HG02943 (cell line): ENCODE data around the gene ZFPL1.

ENCODE experiments used
- ATAC-seq: cut with Tn5 transposase; IDR thresholded peaks from one replicate; pipeline ENCODE4 v1.9.1; 2021; ENCODE audit warnings: mild to moderate bottlenecking, low read depth, moderate library complexity; ENCODE audit not compliant: unreplicated experiment

The ZFPL1 gene

GRCh38 chr11:65059959-65060824, 23.8 kb upstream of the ZFPL1 start:
- no peak for ATAC-seq

GRCh38 chr11:65060913-65061408, 23.1 kb upstream of the ZFPL1 start:
- no peak for ATAC-seq

- no peak for ATAC-seq
Observed at GRCh38 chr11:65063532-65063931, 20.5 kb upstream of the ZFPL1 start.

GRCh38 chr11:65064847-65065240, 19.2 kb upstream of the ZFPL1 start:
- ATAC-seq: no peak

- ATAC-seq: no peak
Observed at GRCh38 chr11:65065851-65066250, 18.2 kb upstream of the ZFPL1 start.

GRCh38 chr11:65066315-65066714, 17.7 kb upstream of the ZFPL1 start:
- ATAC-seq: no peak

GRCh38 chr11:65066805-65067291, 17.2 kb upstream of the ZFPL1 start:
- no peak for ATAC-seq

GRCh38 chr11:65067446-65067845, 16.6 kb upstream of the ZFPL1 start:
- ATAC-seq: no peak

- no peak for ATAC-seq
Observed at GRCh38 chr11:65069217-65069616, 14.8 kb upstream of the ZFPL1 start.

- ATAC-seq: no peak
Observed at GRCh38 chr11:65071907-65072630, 12.0 kb upstream of the ZFPL1 start.

- ATAC-seq: no peak
Observed at GRCh38 chr11:65072631-65072966, 11.4 kb upstream of the ZFPL1 start.

- no peak for ATAC-seq
Observed at GRCh38 chr11:65077451-65077850, 6.6 kb upstream of the ZFPL1 start.

GRCh38 chr11:65078151-65078550, 5.9 kb upstream of the ZFPL1 start:
- no peak for ATAC-seq

- ATAC-seq: no peak
Observed at GRCh38 chr11:65078786-65079342, 5.2 kb upstream of the ZFPL1 start.

GRCh38 chr11:65083134-65083833, 738 bp upstream of the ZFPL1 start:
- peak; percentile 12 for ATAC-seq

- ATAC-seq: peak; percentile 2
Observed at GRCh38 chr11:65084598-65085375, 765 bp downstream of the ZFPL1 start.

- ATAC-seq: no peak
Observed at GRCh38 chr11:65085446-65085845, 1.4 kb downstream of the ZFPL1 start.

GRCh38 chr11:65086809-65087208, 2.8 kb downstream of the ZFPL1 start:
- ATAC-seq: no peak

GRCh38 chr11:65087216-65087615, 3.2 kb downstream of the ZFPL1 start:
- no peak for ATAC-seq

GRCh38 chr11:65087827-65088226, 3.8 kb downstream of the ZFPL1 start:
- no peak for ATAC-seq
